Kidney capillary endothelial cell (primary cell): Measurements from ENCODE around the gene KISS1R.
A peak's percentile ranks its signal among the peaks of the same experiment; 100 is the strongest.
"Not testable (repeated sequence)": the region's sequence is repeated elsewhere in the genome, so short reads cannot be mapped to it uniquely, and the experiment has no call there.

ENCODE experiments used
- DNase-seq: peaks from one replicate; pipeline ENCODE4 v3.0.0-alpha.2; 2018; ENCODE audit warnings: low spot score

KISS1R gene

GRCh38 chr19:881385-882071, 35.6 kb upstream of the KISS1R start:
- DNase-seq: no peak

- no peak for DNase-seq
These were observed 34.1 kb upstream of the KISS1R start for GRCh38 chr19:882871-883497.

GRCh38 chr19:883661-884211, 33.4 kb upstream of the KISS1R start:
- no peak for DNase-seq

- DNase-seq: no peak
These were observed 32.5 kb upstream of the KISS1R start for GRCh38 chr19:884420-885211.

GRCh38 chr19:885536-886224, 31.5 kb upstream of the KISS1R start:
- DNase-seq: no peak

GRCh38 chr19:887072-887471, 30.1 kb upstream of the KISS1R start:
- no peak for DNase-seq

- DNase-seq: no peak
These were observed 29.5 kb upstream of the KISS1R start for GRCh38 chr19:887599-887998.

- DNase-seq: no peak
These were observed 28.4 kb upstream of the KISS1R start for GRCh38 chr19:888581-889385.

GRCh38 chr19:889662-890295, 27.4 kb upstream of the KISS1R start:
- no peak for DNase-seq

- DNase-seq: no peak
These were observed 26.3 kb upstream of the KISS1R start for GRCh38 chr19:890831-891230.

GRCh38 chr19:891421-892200, 25.5 kb upstream of the KISS1R start:
- DNase-seq: not testable (repeated sequence)

GRCh38 chr19:892243-892893, 24.8 kb upstream of the KISS1R start:
- no peak for DNase-seq

- peak; percentile 92 for DNase-seq
These were observed 24.0 kb upstream of the KISS1R start, which contains the start of the genes MED16 and RNU6-9 for GRCh38 chr19:892894-893689. MED16 (minus strand) TSS chr19:893187; CDS start chr19:891131, 2,056 bp downstream. RNU6-9 (plus strand) TSS chr19:893484.

GRCh38 chr19:896434-896833, 20.7 kb upstream of the KISS1R start:
- DNase-seq: no peak

- DNase-seq: no peak
These were observed 20.1 kb upstream of the KISS1R start for GRCh38 chr19:896999-897398.

GRCh38 chr19:897442-898039, 19.6 kb upstream of the KISS1R start:
- no peak for DNase-seq

- no peak for DNase-seq
These were observed 18.5 kb upstream of the KISS1R start for GRCh38 chr19:898663-899062.
